SH-SY5Y (cell line): ENCODE measurements around the gene C5orf24.

ENCODE experiments used
- GATA2 ChIP-seq: IDR thresholded peaks from 2 replicates; pipeline ENCODE4 v1.6.1; 2011; ENCODE audit warnings: mild to moderate bottlenecking, low read depth, low read length
- GATA3 ChIP-seq: IDR thresholded peaks from 2 replicates; pipeline ENCODE4 v1.6.1; 2011; ENCODE audit warnings: low read depth, mild to moderate bottlenecking, low read length, moderate library complexity

GRCh38 chr5:134824681-134825080, 21.1 kb upstream of the C5orf24 start:
- TF ChIP-seq GATA2 = no peak
- no peak for TF ChIP-seq GATA3
